ENCODE results near the gene COL7A1. TPM values are rescaled to one million over a fixed set of nuclear protein-coding genes. Genes with fewer than 3 reads are reported as not detected.
"Not testable (repeated sequence)": the region's sequence is repeated elsewhere in the genome, so short reads cannot be mapped to it uniquely, and the experiment has no call there.

The COL7A1 gene
- polyA plus RNA-seq, 1 donor: 6.4 TPM

- no peak for DNase-seq (ENCODE audit: low read depth)
These were observed 31.7 kb downstream of the COL7A1 start, which contains the start of gene UCN2 for GRCh38 chr3:48563382-48563918. Gene UCN2, minus strand, starts transcription at chr3:48563781. Its CDS starts 657 bp downstream, at chr3:48563124.

- DNase-seq (ENCODE audit: low read depth): no peak
These were observed 32.6 kb downstream of the COL7A1 start for GRCh38 chr3:48562367-48563095.

GRCh38 chr3:48561045-48561736, 33.9 kb downstream of the COL7A1 start:
- no peak for DNase-seq (ENCODE audit: low read depth)

- no peak for DNase-seq (ENCODE audit: low read depth)
These were observed 34.5 kb downstream of the COL7A1 start for GRCh38 chr3:48560648-48561018.

- DNase-seq (ENCODE audit: low read depth): no peak
These were observed 36.5 kb downstream of the COL7A1 start for GRCh38 chr3:48558493-48559134.

- peak; percentile 97 for DNase-seq (ENCODE audit: low read depth)
These were observed 38.1 kb downstream of the COL7A1 start, which contains the start of gene PFKFB4 for GRCh38 chr3:48556796-48557626. Gene PFKFB4, minus strand, starts transcription at chr3:48556803. Its CDS starts 26 bp downstream, at chr3:48556777.

- no peak for DNase-seq (ENCODE audit: low read depth)
These were observed 39.0 kb downstream of the COL7A1 start for GRCh38 chr3:48555949-48556795.

GRCh38 chr3:48555231-48555948, 39.7 kb downstream of the COL7A1 start:
- DNase-seq (ENCODE audit: low read depth): no peak

GRCh38 chr3:48553886-48554845, 41.0 kb downstream of the COL7A1 start:
- no peak for DNase-seq (ENCODE audit: low read depth)

GRCh38 chr3:48553361-48553760, 41.8 kb downstream of the COL7A1 start:
- DNase-seq (ENCODE audit: low read depth): no peak

- no peak for DNase-seq (ENCODE audit: low read depth)
These were observed 42.8 kb downstream of the COL7A1 start for GRCh38 chr3:48552111-48552951.

GRCh38 chr3:48551651-48552050, 43.5 kb downstream of the COL7A1 start:
- DNase-seq (ENCODE audit: low read depth): not testable (repeated sequence)

GRCh38 chr3:48548729-48549705, 46.1 kb downstream of the COL7A1 start:
- no peak for DNase-seq (ENCODE audit: low read depth)

GRCh38 chr3:48548126-48548525, 47.0 kb downstream of the COL7A1 start:
- no peak for DNase-seq (ENCODE audit: low read depth)

- DNase-seq (ENCODE audit: low read depth): no peak
These were observed 48.8 kb downstream of the COL7A1 start for GRCh38 chr3:48546203-48546829.

- DNase-seq (ENCODE audit: low read depth): no peak
These were observed 51.0 kb downstream of the COL7A1 start for GRCh38 chr3:48544141-48544540.

All from forelimb muscle (tissue), 1 donor.